NCI-H146 treated with DMSO at 0.1 percent for 48 hours (cell line): ENCODE results near the gene EMX2.

ENCODE experiments used
- DNase-seq: peaks from one replicate; lab custom pipeline; 2025; ENCODE audit not compliant: unreplicated experiment; lab: John Stamatoyannopoulos, UW

EMX2 gene

GRCh38 chr10:117596706-117597105, 54.2 kb downstream of the EMX2 start:
- no peak for DNase-seq

DNA sequence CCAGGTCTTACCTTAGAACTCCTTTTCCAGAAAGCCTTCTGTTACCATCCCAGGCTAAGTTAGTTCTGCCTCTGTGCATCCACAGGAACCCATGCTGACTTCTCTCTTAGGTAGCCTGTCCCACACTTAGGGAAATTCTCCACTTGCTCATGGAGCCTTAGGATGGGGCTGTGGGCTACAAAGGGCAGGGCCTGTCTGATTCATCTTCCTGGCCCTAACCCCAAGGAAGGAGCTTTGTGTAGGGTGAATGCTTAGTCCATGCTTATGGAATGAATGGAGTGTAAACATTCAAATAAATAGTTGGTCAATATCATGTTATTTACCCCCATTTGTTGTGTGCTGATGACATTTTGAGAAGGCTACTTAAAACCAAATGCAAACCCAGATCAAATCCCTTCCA, 54.7 kb downstream of the EMX2 start:
- DNase-seq, result no peak
